Esophagus muscularis mucosa (tissue), 4 donors: ENCODE results near the gene DDX31.

ENCODE experiments used
- CTCF ChIP-seq, 3 experiments: fragments of 200-600 bp in 2 of 3; fragments of 450-650 bp in 1 of 3; sonication (generic) in 2 of 3; IDR thresholded peaks; one replicate each; pipeline ENCODE4 v1.5.1; 2017 to 2019; ENCODE audit warnings: antibody characterized with exemption in 3 of 3, mild to moderate bottlenecking in 2 of 3, moderate library complexity in 1 of 3
- EP300 ChIP-seq: sonication (generic); formaldehyde crosslinking; IDR thresholded peaks from one replicate; pipeline ENCODE4 v1.6.1; 2017; ENCODE audit warnings: antibody characterized with exemption
- POLR2A ChIP-seq: fragments of 450-650 bp; IDR thresholded peaks from one replicate; pipeline ENCODE4 v1.6.1; 2017; ENCODE audit warnings: antibody characterized with exemption, moderate library complexity, mild to moderate bottlenecking, low read depth
- POLR2AphosphoS5 ChIP-seq, 2 donors: sonication (generic); formaldehyde crosslinking; IDR thresholded peaks; one replicate each; pipeline ENCODE4 v1.6.1; 2017; ENCODE audit warnings: antibody characterized with exemption in 2 of 2

GRCh38 chr9:132589148-132590036 is 80.4 kb downstream of the DDX31 start:
- no peak for TF ChIP-seq CTCF (IDR thresholded peaks at IDR 0.05)
- no peak for TF ChIP-seq POLR2AphosphoS5 (IDR thresholded peaks at IDR 0.05)
- TF ChIP-seq POLR2A, result no peak
- no peak for TF ChIP-seq EP300
